ENCODE data around the gene TPM2.
A peak's percentile ranks its signal among the peaks of the same experiment; 100 is the strongest.

TPM2 gene

DNA sequence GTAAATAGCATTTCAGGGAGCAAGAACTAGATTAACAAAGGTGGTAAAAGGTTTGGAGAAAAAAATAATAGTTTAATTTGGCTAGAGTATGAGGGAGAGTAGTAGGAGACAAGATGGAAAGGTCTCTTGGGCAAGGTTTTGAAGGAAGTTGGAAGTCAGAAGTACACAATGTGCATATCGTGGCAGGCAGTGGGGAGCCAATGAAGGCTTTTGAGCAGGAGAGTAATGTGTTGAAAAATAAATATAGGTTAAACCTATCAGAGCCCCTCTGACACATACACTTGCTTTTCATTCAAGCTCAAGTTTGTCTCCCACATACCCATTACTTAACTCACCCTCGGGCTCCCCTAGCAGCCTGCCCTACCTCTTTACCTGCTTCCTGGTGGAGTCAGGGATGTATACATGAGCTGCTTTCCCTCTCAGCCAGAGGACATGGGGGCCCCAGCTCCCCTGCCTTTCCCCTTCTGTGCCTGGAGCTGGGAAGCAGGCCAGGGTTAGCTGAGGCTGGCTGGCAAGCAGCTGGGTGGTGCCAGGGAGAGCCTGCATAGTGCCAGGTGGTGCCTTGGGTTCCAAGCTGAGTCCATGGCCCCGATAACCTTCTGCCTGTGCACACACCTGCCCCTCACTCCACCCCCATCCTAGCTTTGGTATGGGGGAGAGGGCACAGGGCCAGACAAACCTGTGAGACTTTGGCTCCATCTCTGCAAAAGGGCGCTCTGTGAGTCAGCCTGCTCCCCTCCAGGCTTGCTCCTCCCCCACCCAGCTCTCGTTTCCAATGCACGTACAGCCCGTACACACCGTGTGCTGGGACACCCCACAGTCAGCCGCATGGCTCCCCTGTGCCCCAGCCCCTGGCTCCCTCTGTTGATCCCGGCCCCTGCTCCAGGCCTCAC, 16.3 kb downstream of the TPM2 start, which contains the start of gene CA9:
CA9 (plus strand) TSS at position 797 of the 893 bp plus-strand sequence; CDS start at position 829, 32 bp downstream.
- DNase-seq, result no peak

DNA sequence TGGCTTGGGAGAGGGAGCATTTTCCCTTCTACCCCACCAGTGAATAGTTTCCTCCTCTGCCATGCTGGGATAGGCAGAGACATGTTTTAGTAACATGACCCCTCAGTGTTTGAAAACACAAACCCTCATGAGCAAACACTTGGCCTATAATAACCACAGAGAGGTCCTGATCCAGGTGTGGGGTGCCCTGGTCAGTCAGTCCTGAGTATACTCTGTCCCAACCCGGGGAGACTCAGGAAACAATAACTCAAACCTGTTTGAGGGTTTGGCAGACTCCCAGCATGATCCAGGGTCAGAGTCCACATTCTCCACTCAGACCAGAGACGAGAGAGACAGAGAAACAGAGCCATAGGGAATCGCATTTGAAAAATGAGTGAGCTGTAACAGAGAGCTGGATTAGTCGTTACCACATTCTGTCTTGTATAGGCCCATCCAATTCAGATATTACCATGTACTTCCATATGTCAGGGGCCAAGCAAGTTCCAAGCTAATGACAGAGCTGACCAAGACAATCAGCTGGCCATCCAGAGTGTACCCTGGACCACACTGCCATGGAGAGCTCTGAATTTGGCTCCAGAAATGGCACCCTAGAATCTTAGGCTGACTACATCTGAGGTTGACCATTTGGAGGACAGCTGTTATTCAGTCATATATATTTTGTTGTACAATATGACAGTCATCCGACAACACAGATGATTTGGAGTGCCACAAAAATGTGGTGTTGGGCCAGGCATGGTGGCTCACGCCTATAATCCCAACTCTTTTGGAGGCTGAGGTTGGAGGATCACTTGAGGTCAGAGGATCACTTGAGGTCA, 20.2 kb downstream of the TPM2 start:
- DNase-seq, result no peak

DNA sequence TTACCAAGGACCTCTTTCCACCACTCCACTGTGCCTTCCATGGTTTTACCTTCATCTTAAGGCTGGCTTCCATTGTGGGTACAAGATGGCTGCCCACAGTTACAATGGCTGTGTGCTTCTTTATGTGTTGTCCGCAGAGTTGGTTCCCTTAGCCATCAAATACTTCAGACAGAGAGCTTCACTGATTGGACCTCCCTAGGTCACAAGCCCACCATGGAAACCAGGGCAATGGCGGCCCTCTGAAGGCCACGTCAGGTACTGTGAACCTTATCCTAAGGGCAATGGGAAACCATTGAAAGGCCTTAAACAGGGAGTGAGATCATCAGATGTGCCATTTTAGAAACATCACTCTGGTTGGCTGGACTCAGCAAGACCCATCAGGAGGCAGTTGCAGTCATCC, 21.8 kb downstream of the TPM2 start:
- no peak for DNase-seq

DNA sequence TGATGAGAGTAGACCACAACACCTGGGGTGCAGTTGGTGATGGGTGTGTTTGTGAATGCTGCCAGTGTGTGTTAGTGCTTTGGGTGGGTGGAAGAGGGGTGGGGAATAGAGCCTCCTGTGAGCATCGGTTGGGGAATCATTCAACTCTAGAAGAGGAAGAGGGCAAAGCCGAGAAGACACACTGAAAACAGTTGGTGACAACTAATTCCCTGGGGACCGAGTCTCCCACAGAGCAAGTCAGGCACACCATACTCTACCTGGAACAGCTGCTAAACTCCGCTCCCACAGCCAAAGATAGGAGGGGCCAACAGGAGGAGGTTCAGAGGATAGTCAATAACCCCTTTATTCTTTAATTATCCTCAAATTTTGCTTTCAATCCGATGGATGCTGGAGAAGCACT, 23.2 kb downstream of the TPM2 start:
- DNase-seq, result no peak

DNA sequence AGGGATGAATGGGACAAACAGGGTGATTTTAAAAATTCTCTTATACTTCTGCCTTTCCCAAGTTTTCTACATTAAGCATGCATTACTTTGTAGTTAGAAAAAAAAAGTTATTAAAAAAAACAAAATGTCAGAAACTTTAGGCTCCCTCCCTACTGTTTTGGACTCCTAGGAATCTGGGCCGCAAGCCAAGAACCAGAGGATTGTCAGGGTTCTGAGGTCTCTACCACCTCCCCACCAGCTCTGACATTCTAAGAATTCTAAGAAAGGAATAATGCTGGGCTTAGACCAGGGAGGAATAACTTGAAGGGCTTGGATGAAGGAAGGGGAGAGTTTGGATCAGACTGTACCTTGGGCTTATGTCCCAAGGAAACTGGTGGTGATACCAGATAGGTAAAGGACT, 23.7 kb downstream of the TPM2 start:
- no peak for DNase-seq

DNA sequence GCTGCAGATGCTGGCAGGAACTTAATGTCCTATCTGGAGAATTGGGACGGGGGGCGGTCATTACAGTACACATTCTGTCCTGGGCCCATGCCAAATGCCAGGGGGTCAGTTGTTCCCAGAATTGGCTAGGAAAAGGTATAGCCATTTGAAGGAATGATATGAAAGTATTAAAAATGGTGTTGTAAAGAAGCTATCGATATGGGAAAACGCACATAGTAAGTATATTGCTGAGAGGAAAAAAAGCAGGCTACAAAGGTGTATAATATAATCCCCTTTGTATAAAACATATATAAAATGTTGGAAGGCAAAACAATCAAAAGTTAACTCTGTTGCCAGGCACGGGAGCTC, 24.3 kb downstream of the TPM2 start:
- DNase-seq, result no peak

DNA sequence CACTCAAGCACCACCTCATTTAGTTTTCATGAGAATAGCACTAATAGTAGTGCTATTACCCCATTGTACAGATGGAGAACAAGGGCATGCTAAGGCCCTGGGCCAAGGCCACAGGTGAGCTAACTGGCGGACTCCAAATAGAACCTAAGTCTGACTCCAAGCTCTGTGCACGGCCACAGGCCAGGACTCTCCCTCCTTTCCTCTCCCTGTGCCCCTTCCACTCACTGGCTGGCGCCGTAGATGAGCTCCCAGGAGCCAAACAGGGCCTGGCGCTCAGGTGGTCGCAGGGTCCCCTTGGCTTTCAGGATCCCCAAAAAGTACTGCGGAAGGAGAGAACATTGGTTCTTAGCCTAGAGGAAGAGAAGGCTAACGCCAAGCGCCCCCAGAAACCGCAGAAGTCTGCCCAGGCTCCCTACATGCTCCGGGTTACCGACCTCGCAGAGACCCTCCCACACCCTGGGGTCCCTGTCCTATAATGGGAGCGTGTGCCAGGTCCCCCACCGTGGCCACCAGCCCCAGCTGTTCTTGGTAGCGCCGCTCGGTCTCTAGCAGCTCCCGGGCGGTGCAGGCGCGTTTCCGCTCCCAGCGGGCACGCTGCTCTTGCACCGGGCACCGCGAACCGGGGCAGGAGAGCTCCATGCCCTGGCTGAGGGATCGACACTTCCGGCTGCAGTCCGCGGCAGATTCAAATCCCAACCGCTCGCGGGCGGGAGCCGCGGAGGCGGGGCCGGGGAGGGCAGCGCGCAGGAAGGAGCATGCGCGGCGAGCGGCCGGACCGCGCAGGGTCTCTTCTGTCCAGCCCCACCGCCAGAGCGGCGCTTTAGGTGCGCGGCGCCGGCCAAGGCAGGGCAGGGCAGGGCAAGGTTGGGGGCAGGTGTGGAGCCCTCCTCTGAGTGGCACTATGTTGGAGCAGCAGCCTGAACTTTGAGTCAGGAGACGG, 24.9 kb downstream of the TPM2 start, which contains the start of gene ARHGEF39:
ARHGEF39 (minus strand) TSS at position 665 of the 940 bp plus-strand sequence; CDS start at position 639, 26 bp downstream.
- peak; percentile 75 for DNase-seq

DNA sequence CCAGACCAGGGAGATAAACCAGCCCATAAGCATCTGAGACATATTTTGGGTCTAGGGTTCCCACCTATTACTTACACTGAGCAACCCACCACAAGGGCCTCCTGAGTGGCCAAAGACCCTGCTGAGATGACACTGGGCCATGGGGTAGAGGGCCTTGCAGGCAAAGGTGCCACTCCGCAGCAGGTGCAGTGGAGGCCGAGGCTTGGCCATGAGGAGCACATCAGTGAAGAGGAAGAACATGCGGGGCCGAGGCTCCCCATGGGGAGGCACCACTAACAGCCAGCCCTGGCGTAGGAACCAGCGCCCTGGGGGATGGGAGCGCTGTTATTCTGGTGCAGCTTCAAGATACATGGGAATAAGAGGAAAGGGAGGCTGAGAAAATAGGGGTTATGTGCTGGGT, 27.3 kb downstream of the TPM2 start:
- DNase-seq, result no peak

DNA sequence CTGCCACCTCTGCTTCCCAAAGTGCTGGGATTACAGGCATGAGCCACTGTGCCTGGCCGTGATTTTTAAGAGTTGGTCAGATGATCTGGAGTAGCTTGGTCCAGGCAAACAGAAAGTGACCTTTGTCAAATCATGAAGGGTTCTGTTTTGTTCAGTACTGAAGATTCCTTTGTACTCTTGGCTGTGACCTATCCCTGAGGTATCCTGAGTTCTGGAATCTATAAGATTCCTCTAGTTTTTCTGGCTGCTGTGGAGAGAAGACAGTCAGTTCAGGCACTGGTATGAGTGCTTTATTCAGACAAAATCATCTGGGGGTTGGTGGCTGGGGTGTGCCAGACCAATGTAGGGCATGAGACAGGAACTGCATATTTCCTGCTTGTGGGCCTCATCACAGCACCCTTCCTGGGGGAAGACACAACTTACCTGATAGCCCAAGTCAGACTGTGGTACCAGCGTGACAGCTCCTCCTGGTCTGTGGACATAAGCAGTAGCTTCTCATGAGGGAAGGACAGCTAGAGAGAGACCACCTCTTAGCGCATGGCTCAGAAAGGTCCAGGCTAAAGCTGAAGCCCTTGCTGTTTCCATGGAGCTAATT, 27.9 kb downstream of the TPM2 start:
- no peak for DNase-seq

DNA sequence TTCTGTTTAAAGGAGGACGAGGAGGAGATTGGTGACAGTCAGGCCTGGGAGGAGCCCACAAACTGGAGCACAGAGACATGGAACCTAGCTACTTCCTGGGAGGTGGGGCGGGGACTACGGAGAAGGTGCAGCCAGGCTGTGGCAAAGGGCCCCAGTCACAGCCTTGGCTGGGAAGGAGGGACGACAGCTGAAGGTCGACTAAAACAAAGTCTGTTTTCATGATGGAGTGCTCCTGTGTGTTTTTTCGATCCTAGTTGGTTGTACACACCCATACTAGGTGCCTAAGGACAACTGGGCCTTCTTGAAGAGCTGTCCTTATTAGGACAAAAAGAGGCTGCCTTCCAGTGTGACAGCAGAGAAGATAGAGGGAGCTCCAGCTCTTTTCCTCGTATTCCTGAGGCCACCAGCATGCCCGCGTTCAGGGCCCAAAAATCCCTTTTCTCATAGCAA, 28.7 kb downstream of the TPM2 start:
- no peak for DNase-seq

DNA sequence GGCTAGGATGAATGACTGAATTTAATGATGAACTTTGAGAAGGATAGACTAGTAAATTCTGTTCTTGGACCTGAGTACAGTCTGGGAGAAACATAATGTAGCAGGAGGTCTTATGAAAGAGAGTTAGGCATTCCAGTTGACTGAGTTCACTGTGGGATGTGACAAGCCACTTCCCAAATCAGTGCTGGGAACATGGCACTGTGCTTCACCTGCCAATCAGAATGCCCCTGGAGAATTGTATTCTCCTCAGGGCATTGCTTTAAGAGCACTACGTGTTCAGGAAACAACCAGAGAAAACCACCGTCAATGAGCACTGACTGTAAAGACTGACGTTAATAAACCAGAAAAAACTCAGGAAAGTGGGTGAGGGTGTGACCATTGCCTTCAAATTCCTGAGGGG, 30.4 kb downstream of the TPM2 start:
- DNase-seq, result no peak

DNA sequence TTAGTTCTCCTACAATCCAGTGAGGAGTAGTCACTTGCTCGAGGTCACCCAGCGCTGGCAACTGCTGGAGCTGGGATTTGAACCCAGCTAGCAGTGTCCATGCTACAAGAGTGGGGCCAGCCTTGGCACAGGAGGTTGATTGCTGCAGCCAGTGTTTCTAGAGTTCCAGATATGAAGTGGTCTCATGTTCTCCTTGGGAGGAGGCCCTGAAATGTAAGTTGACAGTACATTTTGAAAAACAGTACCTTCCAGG, 30.8 kb downstream of the TPM2 start:
- no peak for DNase-seq

DNA sequence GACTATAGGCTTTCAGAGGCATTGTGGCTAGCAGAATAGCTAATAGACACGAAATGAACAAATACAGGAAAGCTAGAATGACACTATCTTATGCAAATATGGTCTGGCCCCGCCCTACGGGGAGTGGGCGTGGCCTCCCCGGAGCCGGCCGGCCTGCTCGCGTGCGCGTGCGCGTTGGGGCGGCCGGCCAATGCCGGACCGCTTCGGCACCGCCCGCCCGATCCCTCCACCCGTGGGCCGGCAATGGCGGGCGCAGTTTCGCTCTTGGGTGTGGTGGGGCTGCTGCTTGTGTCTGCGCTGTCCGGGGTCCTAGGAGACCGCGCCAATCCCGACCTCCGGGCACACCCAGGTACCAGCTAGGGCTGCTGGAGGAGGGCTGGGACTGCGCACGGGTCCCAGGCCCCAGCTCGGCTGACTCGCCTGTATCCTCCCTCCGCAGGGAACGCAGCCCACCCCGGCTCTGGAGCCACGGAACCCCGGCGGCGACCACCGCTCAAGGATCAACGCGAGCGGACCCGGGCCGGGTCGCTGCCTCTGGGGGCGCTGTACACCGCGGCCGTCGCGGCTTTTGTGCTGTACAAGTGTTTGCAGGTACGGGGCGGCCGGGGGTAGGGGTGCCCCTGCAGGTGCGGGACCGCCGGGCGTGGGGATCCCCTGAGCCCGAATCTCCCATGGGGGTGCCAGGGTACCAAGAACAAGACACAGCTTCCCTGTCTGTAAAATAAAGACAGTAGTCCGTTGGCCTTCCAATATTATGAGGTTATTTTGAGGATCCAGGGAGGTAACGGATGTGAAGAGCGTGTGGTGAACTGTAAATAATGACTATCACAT, 31.4 kb downstream of the TPM2 start, which contains the start of gene CCDC107:
CCDC107 (plus strand) TSS at position 156 of the 831 bp plus-strand sequence; CDS start at position 244, 88 bp downstream.
- peak; percentile 91 for DNase-seq

DNA sequence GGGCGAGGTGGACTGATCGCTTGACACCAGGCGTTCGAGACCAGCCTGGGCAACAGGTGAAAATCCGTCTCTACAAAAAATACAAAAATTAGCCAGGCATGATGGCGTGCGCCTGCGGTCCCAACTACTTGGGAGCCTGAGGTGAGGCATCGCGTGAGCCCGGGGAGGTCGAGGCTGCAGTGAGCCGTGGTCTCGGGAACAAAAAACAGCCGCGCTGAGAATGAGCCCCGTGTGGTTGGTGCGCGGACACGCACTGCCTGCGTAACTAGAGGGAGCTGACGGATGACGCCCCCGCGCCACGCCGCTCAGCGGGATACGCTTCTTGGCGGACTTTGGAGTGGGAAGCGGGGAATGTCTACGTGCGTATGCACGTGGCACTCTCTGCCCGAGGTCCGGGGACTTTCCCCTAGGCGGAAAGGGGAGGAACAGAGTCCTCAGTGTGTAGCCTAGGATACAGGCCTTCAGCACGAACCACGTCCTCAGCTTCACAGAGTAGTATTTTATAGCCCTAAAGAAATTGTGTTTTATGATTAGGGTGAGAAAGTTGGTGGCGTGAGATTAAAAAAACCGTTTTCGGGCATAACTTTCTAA, 32.1 kb downstream of the TPM2 start, which contains the start of gene RMRP:
RMRP (minus strand) TSS at position 474 of the 591 bp plus-strand sequence.
- peak; percentile 94 for DNase-seq

DNA sequence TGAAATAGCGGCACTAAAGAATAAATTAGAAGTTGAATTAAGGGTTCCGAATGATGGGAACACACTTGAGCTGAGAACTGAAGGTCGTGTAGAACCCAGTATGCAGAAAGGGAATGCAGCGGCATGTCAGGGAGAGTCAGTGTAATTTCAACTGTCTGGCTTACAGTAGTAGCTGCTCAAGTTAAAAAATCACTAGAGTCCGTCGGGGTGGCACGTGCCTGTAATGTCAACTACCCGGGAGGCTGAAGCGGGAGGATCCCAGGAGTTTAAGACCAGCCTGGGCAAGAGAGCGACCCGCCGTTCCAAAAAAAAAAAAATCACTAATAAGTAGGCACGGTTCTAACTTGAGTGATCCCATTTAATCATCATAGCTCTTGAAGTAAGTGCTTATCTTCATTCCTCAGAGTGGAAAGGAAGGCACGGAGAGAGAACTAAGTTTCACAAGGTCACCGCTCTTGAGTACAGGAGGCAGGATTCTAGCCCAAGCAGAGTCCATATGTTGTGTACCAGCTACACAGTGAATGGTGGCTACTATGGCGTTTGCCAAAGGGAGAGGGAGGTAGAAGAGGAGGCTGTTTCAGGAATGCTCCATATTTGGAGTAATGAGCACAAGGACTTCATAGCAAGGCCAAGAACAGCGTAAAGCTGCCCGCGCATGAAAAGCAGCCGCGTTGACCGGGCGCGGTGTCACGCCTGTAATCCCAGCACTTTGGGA, 32.7 kb downstream of the TPM2 start:
- DNase-seq, result no peak

DNA sequence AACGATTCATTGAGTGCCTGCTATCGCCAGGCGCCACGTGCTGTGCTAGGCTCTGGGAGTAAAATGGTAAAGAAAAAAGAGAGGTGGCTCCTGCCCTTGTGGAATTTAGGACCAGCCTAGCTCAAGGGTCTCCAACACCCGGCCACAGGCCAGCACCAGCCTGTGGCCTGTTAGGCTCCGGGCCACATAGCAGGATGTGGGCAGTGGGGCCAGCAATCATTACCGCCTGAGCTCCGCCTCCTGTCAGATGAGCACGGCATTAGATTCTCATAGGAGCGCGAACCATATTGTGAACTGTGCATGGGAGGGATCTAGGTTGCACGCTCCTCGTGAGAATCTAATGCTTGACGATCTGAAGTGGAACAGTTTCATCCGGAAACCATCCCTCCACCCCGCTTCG, 33.4 kb downstream of the TPM2 start:
- DNase-seq, result no peak

DNA sequence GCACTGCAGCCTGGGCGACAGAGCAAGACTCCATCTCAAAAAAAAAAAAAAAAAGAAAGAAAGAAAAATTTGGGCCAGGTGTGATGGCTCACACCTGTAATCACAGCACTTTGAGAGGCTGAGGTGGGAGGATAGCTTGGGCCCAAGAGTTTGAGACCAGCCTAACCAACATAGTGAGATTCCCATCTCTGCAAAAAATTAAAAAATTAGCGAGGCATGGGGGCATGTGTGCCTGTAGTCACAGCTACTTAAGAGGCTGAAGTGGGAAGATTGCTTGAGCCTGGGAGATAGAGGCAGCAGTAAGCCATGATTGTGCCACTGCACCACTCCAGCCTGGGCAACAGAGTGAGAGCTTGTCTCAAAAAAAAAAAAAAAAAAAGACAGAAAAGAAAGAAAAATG, 36.1 kb downstream of the TPM2 start:
- no peak for DNase-seq

DNA sequence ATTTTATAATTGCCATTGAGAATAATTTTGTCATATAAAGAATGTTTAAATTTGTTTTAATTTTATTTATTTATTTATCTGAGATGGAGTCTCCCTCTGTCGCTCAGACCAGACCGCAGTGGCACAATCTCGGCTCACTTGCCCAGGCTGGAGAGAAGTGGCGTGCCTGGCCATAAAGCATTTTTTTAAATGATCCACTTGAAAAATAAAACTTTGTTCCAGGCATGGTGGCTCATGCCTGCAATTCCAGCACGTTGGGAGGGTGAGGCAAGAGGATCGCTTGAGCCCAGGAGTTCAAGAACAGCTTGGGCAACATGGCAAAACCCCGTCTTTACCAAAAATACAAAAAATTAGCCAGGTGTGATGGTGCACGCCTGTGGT, 36.9 kb downstream of the TPM2 start:
- no peak for DNase-seq

DNA sequence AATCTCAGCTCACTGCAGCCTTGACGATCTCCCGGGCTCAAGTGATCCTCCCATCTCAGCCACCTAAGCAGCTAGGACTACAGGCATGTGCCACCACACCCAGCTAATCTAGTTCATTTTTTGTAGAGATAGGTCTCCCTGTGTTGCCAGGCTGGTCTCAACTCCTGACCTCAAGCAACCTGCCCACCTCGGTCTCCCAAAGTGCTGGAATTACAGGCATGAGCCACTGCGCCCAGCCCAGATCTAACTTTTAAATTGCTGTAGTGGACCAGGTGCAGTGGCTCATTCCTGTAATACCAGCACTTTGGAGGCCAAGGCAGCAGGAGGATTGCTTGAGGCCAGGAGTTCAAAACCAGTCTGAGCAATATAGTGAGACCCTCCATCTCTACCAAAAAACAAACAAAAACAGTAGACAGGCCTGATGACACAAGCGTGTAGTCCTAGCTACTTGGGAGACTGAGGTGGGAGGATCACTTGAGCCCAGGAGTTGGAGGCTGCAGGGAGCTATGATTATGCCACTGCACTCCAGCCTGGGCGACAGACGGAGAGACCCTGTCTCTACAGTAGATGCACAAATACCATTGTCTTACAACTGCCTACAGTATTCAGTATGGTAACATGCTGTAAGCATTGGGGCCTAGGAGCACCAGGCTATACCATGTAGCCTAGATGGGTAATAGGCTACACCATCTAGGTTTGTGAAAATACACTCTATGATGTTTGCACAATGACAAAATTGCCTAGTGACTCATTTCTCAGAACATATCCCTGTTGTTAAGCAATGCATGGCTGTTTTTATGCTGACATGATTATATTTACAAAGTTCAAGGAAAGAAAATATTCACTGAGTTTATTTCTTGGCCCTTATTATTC, 37.5 kb downstream of the TPM2 start:
- no peak for DNase-seq
